CD4-positive, alpha-beta memory T cell (primary cell): Measurements from ENCODE around the gene TMEM163. TPM values are rescaled to one million over a fixed set of nuclear protein-coding genes. Genes with fewer than 3 reads are reported as not detected.
"Not testable (repeated sequence)": the region's sequence is repeated elsewhere in the genome, so short reads cannot be mapped to it uniquely, and the experiment has no call there.

ENCODE experiments used
- CTCF ChIA-PET: fragments of 350-600 bp; sonication (Branson Sonifier 250); formaldehyde crosslinking; loops from one replicate; lab custom pipeline; 2021; ENCODE audit warnings: inconsistent platforms; ENCODE audit not compliant: partially characterized antibody; lab: Charles Lee
- POLR2A ChIA-PET: fragments of 350-600 bp; sonication (Branson Sonifier 250); formaldehyde crosslinking; loops from one replicate; lab custom pipeline; 2021; ENCODE audit not compliant: partially characterized antibody; lab: Charles Lee
- DNase-seq, 5 donors: peaks; one replicate each; pipeline versions ENCODE4 v3.0.0 to v3.0.0-alpha.2; 2020 to 2022; ENCODE audit warnings: mixed read lengths in 1 of 5
- H3K27ac ChIP-seq: one replicate; pipeline ENCODE4 v1.7.0; 2013; ENCODE audit warnings: low read depth, low read length
- H3K27me3 ChIP-seq: 2 replicates; pipeline ENCODE4 v1.7.0; 2013; ENCODE audit warnings: mild to moderate bottlenecking, low read length, moderate library complexity; ENCODE audit not compliant: insufficient read depth
- H3K36me3 ChIP-seq: 2 replicates; pipeline ENCODE4 v1.7.0; 2013; ENCODE audit warnings: mild to moderate bottlenecking, low read length, moderate library complexity; ENCODE audit not compliant: insufficient read depth
- H3K4me1 ChIP-seq: 2 replicates; pipeline ENCODE4 v1.7.0; 2013; ENCODE audit warnings: mild to moderate bottlenecking, low read length, moderate library complexity; ENCODE audit not compliant: insufficient read depth
- H3K4me3 ChIP-seq, 2 donors: one replicate each; pipeline ENCODE4 v1.7.0; 2013; ENCODE audit warnings: low read length in 2 of 2, mild to moderate bottlenecking in 1 of 2
- H3K9me3 ChIP-seq, 2 donors: one replicate each; pipeline ENCODE4 v1.7.0; 2013; ENCODE audit warnings: low read length in 2 of 2, control low read depth in 1 of 2; ENCODE audit not compliant: control insufficient read depth in 1 of 2
- H3K27ac Mint-ChIP-seq, 7 donors: one replicate each; pipeline ENCODE4 v1.8.0; 2020 to 2021; ENCODE audit warnings: mixed read lengths in 7 of 7, mild to moderate bottlenecking in 6 of 7, inconsistent platforms in 3 of 7, moderate library complexity in 3 of 7
- H3K27me3 Mint-ChIP-seq, 2 donors: one replicate each; pipeline ENCODE4 v1.8.0; 2020 to 2021; ENCODE audit warnings: mixed read lengths in 2 of 2
- H3K36me3 Mint-ChIP-seq, 2 donors: one replicate each; pipeline ENCODE4 v1.8.0; 2020 to 2021; ENCODE audit warnings: mixed read lengths in 2 of 2, inconsistent platforms in 1 of 2, mild to moderate bottlenecking in 1 of 2
- H3K4me1 Mint-ChIP-seq, 4 donors: one replicate each; pipeline ENCODE4 v1.8.0; 2020 to 2021; ENCODE audit warnings: mixed read lengths in 4 of 4, mild to moderate bottlenecking in 1 of 4
- H3K4me3 Mint-ChIP-seq, 8 donors: one replicate each; pipeline ENCODE4 v1.8.0; 2020 to 2021; ENCODE audit warnings: mixed read lengths in 8 of 8, mild to moderate bottlenecking in 7 of 8, moderate library complexity in 6 of 8, inconsistent platforms in 3 of 8
- H3K9me3 Mint-ChIP-seq, 8 donors: one replicate each; pipeline ENCODE4 v1.8.0; 2020 to 2021; ENCODE audit warnings: mixed read lengths in 8 of 8, mild to moderate bottlenecking in 5 of 8, inconsistent platforms in 3 of 8, moderate library complexity in 1 of 8
- intact Hi-C: fragments of 100-400 bp; cut with micrococcal nuclease; formaldehyde crosslinking; loops from one replicate; pipeline ENCODE4 v1.15.1; 2023
- polyA plus RNA-seq, 2 donors: library from polyadenylated mRNA; unstranded; fragments of 300-500 nt; fragmentation: Illumina TruSeq; gene quantifications; one replicate each; pipeline ENCODE4 v1.2.3, GENCODE V29; 2021
- total RNA-seq, 2 experiments: library from RNA; stranded (reverse); gene quantifications; one replicate each; pipeline ENCODE4 v1.2.3, GENCODE V29; 2021

Gene TMEM163
- total and polyA plus RNA-seq, 4 experiments from 2014 or later, result 0.47 TPM; not detected in 3

DNA sequence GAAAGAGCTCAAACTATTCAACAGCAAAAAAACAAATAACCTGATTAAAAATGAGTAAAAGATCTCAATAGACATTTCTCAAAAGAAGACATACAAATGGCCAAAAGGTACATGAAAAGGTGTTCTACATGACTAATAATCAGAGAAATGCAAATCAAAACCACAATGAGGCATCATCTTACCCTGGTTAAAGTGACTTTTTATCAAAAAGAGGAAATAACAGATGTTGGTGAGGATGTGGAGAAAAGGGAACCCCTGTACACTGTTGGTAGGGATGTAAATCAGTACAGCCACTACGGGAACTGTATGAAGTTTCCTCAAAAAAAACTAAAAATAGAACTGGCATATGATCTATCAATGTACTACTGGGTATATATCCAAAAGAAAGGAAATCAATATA is 39.8 kb upstream of the TMEM163 start:
- DNase-seq, result no peak
- H3K4me3 ChIP-seq, result no peak overlapping the region
- CTCF ChIA-PET, result no interaction called here
- H3K4me1 Mint-ChIP-seq, result peaks cover 0 to 2% (median 0%) of the 10 kb centered on the region in 4 donors
- no peaks in the 10 kb centered on the region for H3K27me3 ChIP-seq
- H3K9me3 ChIP-seq, result no peaks in the 10 kb centered on the region
- peaks cover 0 to 1% of the 10 kb centered on the region in 2 donors for H3K36me3 Mint-ChIP-seq
- no peaks in the 10 kb centered on the region for H3K4me1 ChIP-seq
- no peak overlapping the region for H3K27ac ChIP-seq
- POLR2A ChIA-PET, result interaction anchor here (0.6 kb wide), 1 partner anchor 945 kb away, joined by 3 read pairs; no protein-coding TSS in a partner anchor
- H3K9me3 Mint-ChIP-seq, result peaks cover 0 to 18% (median 10%) of the 10 kb centered on the region in 8 donors
- H3K36me3 ChIP-seq, result no peaks in the 10 kb centered on the region
- H3K27ac Mint-ChIP-seq, result no peak overlapping the region
- intact Hi-C loops, result no loop called here
- H3K4me3 Mint-ChIP-seq, result no peak overlapping the region
- H3K27me3 Mint-ChIP-seq, result peaks cover 18% of the 10 kb centered on the region in 2 donors

DNA sequence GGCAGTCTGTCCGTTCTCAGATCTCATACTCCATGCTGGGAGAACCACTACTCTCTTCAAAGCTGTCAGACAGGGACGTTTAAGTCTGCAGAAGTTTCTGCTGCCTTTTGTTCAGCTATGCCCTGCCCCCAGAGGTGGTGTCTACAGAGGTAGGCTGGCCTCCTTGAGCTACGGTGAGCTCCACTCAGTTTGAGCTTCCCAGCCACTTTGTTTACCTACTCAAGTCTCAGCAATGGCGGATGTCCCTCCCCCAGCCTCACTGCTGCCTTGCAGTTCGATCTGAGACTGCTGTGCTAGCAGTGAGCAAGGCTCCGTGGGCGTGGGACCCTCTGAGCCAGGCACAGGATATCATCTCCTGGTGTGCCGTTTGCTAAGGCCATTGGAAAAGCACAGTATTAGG is 33.2 kb upstream of the TMEM163 start:
- H3K27ac ChIP-seq, CTCF ChIA-PET, H3K4me3 ChIP-seq, H3K27me3 ChIP-seq, H3K4me3 Mint-ChIP-seq, H3K36me3 Mint-ChIP-seq, H3K4me1 Mint-ChIP-seq, H3K27ac Mint-ChIP-seq, DNase-seq, intact Hi-C loops, H3K9me3 ChIP-seq, H3K4me1 ChIP-seq, H3K36me3 ChIP-seq, POLR2A ChIA-PET: not testable (repeated sequence)
- Mint-ChIP-seq H3K27me3 (peaks cover 31 to 40% of the 10 kb centered on the region in 2 donors), H3K9me3 (peaks cover 0 to 22% (median 6%) of the 10 kb centered on the region in 8 donors)

DNA sequence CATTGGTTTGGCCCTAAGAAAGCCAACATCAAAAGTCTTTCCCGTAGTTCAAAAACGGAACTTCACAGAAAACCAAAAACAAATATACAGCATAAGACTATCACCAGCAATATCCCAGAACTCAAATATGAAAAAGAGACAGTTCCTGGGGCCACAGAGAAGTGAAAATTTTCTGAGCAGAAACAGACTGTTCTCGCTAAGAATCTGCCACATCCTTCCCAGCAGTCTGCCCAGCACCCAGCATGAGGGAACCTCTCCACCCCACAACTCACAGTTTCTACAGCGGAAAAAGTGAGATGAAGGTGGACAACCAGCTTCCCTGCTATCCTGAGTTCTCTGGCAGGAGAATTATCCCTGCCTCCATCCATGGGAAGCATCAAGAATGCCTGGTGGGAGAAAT is 26.7 kb upstream of the TMEM163 start:
- no peak overlapping the region for H3K27ac ChIP-seq
- no peaks in the 10 kb centered on the region for H3K9me3 ChIP-seq
- H3K36me3 ChIP-seq, result no peaks in the 10 kb centered on the region
- Mint-ChIP-seq H3K9me3 (peaks cover 0 to 6% (median under 1%) of the 10 kb centered on the region in 8 donors), H3K27me3 (peaks cover 11 to 14% of the 10 kb centered on the region in 2 donors), H3K4me3 (no peak overlapping the region), H3K4me1 (peaks cover 7 to 13% (median 10%) of the 10 kb centered on the region in 4 donors), H3K36me3 (no peaks in the 10 kb centered on the region), H3K27ac (peak overlapping the region in 1 of 7 donors; percentile 3)
- intact Hi-C loops, result no loop called here
- H3K4me1 ChIP-seq, result no peaks in the 10 kb centered on the region
- DNase-seq, result no peak
- CTCF ChIA-PET, result no interaction called here
- H3K27me3 ChIP-seq, result no peaks in the 10 kb centered on the region
- POLR2A ChIA-PET, result no interaction called here
- no peak overlapping the region for H3K4me3 ChIP-seq

DNA sequence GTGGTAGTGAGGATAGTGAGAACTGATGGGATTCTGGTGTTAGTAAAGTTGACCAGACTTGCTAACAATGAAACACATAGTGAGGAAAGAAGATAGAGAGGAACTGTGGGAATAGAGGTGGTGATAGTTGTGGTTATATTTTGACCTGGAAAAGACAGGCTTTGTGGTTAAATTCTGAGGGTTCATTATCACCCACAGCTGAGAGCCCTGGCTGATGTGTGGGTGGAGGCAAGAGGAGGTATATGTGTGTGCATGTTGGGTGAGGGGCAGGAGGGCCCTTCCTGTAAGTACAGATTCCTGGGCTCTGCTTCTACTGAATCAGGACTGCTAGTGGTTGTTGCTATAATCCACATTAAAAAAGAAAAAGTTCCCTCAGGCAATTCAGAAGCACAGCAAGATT is 26.2 kb upstream of the TMEM163 start:
- DNase-seq, result no peak
- no peak overlapping the region for H3K27ac ChIP-seq
- no peaks in the 10 kb centered on the region for H3K36me3 ChIP-seq
- H3K36me3 Mint-ChIP-seq, result no peaks in the 10 kb centered on the region
- H3K9me3 Mint-ChIP-seq, result peaks cover 0 to 4% (median 0%) of the 10 kb centered on the region in 8 donors
- POLR2A ChIA-PET, result no interaction called here
- H3K4me3 Mint-ChIP-seq, result peak overlapping the region in 2 of 8 donors; percentile 0 to 7
- no peak overlapping the region for H3K27ac Mint-ChIP-seq
- peaks cover 8 to 11% of the 10 kb centered on the region in 2 donors for H3K27me3 Mint-ChIP-seq
- CTCF ChIA-PET, result no interaction called here
- no peak overlapping the region for H3K4me3 ChIP-seq
- intact Hi-C loops, result no loop called here
- H3K9me3 ChIP-seq, result no peaks in the 10 kb centered on the region
- peaks cover 7 to 13% (median 10%) of the 10 kb centered on the region in 4 donors for H3K4me1 Mint-ChIP-seq
- no peaks in the 10 kb centered on the region for H3K27me3 ChIP-seq
- H3K4me1 ChIP-seq, result no peaks in the 10 kb centered on the region

DNA sequence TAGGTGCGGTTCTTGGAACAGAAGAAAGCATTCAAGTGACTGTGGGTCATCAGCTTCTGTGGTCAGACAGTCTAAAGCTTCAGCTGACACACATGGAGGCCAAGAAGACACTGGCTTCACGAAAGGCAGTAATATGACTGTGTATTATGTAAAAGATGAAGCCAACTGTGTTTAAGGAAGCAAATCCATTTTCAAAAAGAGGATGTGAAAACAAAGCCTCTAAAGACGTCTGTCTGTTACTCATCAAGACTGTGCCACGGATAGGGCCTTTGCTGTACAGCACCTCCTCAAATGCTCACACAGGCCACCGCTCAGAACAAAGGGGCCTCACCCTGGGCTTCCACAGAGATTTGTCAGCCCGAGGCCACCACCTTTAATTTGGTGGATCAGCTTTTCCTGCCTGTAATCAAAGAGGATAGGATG is 21.1 kb upstream of the TMEM163 start:
- Mint-ChIP-seq H3K9me3 (peaks cover 0 to 4% (median 0%) of the 10 kb centered on the region in 8 donors), H3K36me3 (no peaks in the 10 kb centered on the region), H3K4me3 (no peak overlapping the region), H3K27ac (no peak overlapping the region), H3K27me3 (peaks cover 10 to 13% of the 10 kb centered on the region in 2 donors), H3K4me1 (peaks cover 2 to 4% (median 4%) of the 10 kb centered on the region in 4 donors)
- Histone ChIP-seq H3K9me3 (no peaks in the 10 kb centered on the region), H3K4me1 (no peaks in the 10 kb centered on the region), H3K27me3 (no peaks in the 10 kb centered on the region), H3K36me3 (no peaks in the 10 kb centered on the region), H3K27ac (no peak overlapping the region), H3K4me3 (no peak overlapping the region)
- ChIA-PET CTCF (no interaction called here), POLR2A (no interaction called here)
- intact Hi-C loops, result no loop called here
- DNase-seq, result no peak

DNA sequence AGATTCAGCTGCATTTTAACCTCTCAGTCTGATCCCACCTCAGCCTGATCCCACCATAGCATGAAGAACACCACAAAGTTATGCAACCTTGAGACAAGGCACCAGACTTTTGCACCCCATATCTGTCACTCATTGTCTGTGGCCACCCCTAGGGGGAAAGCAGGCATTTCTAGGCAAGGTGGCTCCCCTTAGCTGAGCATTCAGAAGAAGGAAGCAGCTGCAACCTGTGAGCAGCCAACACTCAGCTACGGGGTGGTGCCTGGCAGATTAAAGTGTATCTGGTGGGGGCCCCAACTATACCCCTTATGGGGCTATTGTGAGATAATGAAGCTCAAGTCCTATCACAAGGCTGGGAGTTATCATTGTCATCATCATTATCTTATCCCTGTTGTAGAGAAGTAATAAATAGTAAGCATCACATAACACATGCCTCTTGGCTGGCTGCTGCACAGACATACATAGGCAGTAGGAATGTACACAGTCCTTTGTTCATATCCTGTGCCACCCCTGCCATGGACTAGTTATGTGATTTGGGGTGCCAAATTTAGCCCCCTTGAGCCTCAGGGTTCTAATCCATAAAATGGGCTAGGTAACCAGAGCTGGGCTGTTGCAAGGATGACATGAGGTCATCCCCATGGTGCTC is 20.6 kb upstream of the TMEM163 start:
- H3K36me3 Mint-ChIP-seq, result peaks cover 0 to 5% of the 10 kb centered on the region in 2 donors
- H3K27ac ChIP-seq, result no peak overlapping the region
- no peak overlapping the region for H3K4me3 Mint-ChIP-seq
- H3K27me3 ChIP-seq, result no peaks in the 10 kb centered on the region
- H3K27me3 Mint-ChIP-seq, result peaks cover 13 to 14% of the 10 kb centered on the region in 2 donors
- peaks cover 0 to 1% (median 0%) of the 10 kb centered on the region in 4 donors for H3K4me1 Mint-ChIP-seq
- H3K27ac Mint-ChIP-seq, result no peak overlapping the region
- ChIA-PET CTCF (no interaction called here), POLR2A (no interaction called here)
- DNase-seq, result no peak
- intact Hi-C loops, result no loop called here
- no peaks in the 10 kb centered on the region for H3K36me3 ChIP-seq
- no peak overlapping the region for H3K4me3 ChIP-seq
- H3K4me1 ChIP-seq, result no peaks in the 10 kb centered on the region
- peaks cover 0 to 4% (median 0%) of the 10 kb centered on the region in 8 donors for H3K9me3 Mint-ChIP-seq
- H3K9me3 ChIP-seq, result no peaks in the 10 kb centered on the region

DNA sequence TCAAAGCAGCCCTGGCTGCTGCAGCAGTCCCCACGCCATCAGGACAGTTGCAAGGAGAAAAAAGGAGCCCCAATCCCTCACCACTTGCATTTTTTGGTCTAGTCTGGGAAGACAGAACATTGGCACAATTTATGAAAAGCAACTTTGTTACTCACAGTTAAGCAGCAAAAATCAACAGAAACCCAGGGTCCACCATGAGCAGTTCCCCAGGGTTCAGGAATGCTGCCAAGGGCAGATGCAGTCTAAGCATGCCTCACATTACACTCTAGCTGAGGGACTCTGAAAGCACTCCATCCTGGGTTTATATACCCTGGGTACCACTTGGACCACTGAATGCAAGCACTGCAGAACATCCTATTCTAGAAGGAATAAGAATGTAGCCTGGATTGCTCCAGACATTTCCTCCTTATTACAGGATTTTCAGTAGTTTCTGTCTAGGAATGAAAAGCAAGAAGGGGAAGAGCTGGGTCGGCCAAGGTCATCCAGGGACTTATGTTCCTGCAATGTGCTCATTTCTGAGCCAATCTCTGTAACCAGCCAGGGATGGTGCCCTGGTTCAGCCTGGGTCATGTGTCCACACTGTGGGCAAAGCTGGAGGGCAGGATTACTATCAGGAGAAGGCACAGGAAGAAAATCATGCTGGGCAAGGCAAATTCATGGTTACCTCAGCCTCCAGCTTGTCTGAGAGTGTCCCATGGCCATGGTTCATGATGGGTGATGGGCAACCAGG is 19.5 kb upstream of the TMEM163 start:
- no peak for DNase-seq
- Mint-ChIP-seq H3K36me3 (peaks cover 0 to 6% of the 10 kb centered on the region in 2 donors), H3K4me1 (peaks cover 0 to 1% (median 0%) of the 10 kb centered on the region in 4 donors), H3K9me3 (peaks cover 0 to 4% (median 0%) of the 10 kb centered on the region in 8 donors), H3K27me3 (peaks cover 13 to 17% of the 10 kb centered on the region in 2 donors), H3K27ac (no peak overlapping the region), H3K4me3 (no peak overlapping the region)
- Histone ChIP-seq H3K4me3 (no peak overlapping the region), H3K27me3 (no peaks in the 10 kb centered on the region), H3K27ac (no peak overlapping the region), H3K36me3 (no peaks in the 10 kb centered on the region), H3K4me1 (no peaks in the 10 kb centered on the region), H3K9me3 (no peaks in the 10 kb centered on the region)
- CTCF ChIA-PET, result no interaction called here
- POLR2A ChIA-PET, result no interaction called here
- intact Hi-C loops, result no loop called here
